HepG2 (cell line): ENCODE results near the gene S100A6. TPM values are rescaled to one million over a fixed set of nuclear protein-coding genes. Genes with fewer than 3 reads are reported as not detected.

Experiments
- ARNT2 ChIP-seq: sonication (generic); formaldehyde crosslinking; IDR thresholded peaks from 2 replicates; pipeline ENCODE4 v1.8.0; 2022; ENCODE audit warnings: mild to moderate bottlenecking, low read depth, missing genetic modification reagents, moderate library complexity
- EZH2 ChIP-seq: conservative IDR thresholded peaks from 2 replicates; pipeline ENCODE4 v1.6.1; 2012; ENCODE audit warnings: mild to moderate bottlenecking, low read depth, low read length, moderate library complexity
- GTF2F1 ChIP-seq: fragments of 150-350 bp; IDR thresholded peaks from 2 replicates; pipeline ENCODE4 v1.6.1; 2014; ENCODE audit warnings: low read length
- HNF4G ChIP-seq, 2 experiments: sonication (generic) in 1 of 2; formaldehyde crosslinking in 1 of 2; IDR thresholded peaks; 2 replicates each; pipeline versions ENCODE4 v1.4.0 to v1.6.1; 2011 to 2020; ENCODE audit warnings: borderline replicate concordance in 2 of 2, low read depth in 2 of 2, mild to moderate bottlenecking in 2 of 2, low read length in 1 of 2, missing genetic modification reagents in 1 of 2, moderate library complexity in 1 of 2
- IRX3 ChIP-seq: sonication (generic); formaldehyde crosslinking; IDR thresholded peaks from 2 replicates; pipeline ENCODE4 v1.8.1; 2023; ENCODE audit warnings: mild to moderate bottlenecking, low read depth, missing genetic modification reagents, borderline replicate concordance
- KLF13 ChIP-seq: sonication (generic); formaldehyde crosslinking; IDR thresholded peaks from 2 replicates; pipeline ENCODE4 v1.4.0; 2020; ENCODE audit warnings: mild to moderate bottlenecking, missing genetic modification reagents
- KLF6 ChIP-seq: IDR thresholded peaks from 2 replicates; pipeline ENCODE4 v1.8.0; 2016; ENCODE audit warnings: missing biosample characterization, missing genetic modification reagents
- MIER2 ChIP-seq: IDR thresholded peaks from 2 replicates; pipeline ENCODE4 v1.6.1; 2016; ENCODE audit warnings: missing biosample characterization, missing genetic modification reagents
- NFKB2 ChIP-seq: sonication (generic); formaldehyde crosslinking; IDR thresholded peaks from 2 replicates; pipeline ENCODE4 v1.4.0; 2020; ENCODE audit warnings: missing genetic modification reagents, borderline replicate concordance
- ONECUT2 ChIP-seq: sonication (generic); formaldehyde crosslinking; IDR thresholded peaks from 2 replicates; pipeline ENCODE4 v1.4.0; 2020; ENCODE audit warnings: missing genetic modification reagents
- PHF20 ChIP-seq: sonication (generic); formaldehyde crosslinking; IDR thresholded peaks from 2 replicates; pipeline ENCODE4 v1.5.0; 2020; ENCODE audit warnings: mild to moderate bottlenecking, missing genetic modification reagents
- SSRP1 ChIP-seq: IDR thresholded peaks from 2 replicates; pipeline ENCODE4 v1.6.1; 2016; ENCODE audit warnings: control low read depth
- TFE3 ChIP-seq: IDR thresholded peaks from 2 replicates; pipeline ENCODE4 v1.6.1; 2016
- ZKSCAN1 ChIP-seq: fragments of 150-350 bp; IDR thresholded peaks from 2 replicates; pipeline ENCODE4 v1.6.1; 2014; ENCODE audit warnings: low read length
- ZMAT5 ChIP-seq: sonication (generic); formaldehyde crosslinking; IDR thresholded peaks from 2 replicates; pipeline ENCODE4 v1.5.0; 2020; ENCODE audit warnings: mild to moderate bottlenecking, low read depth, missing genetic modification reagents, borderline replicate concordance
- ZNF350 ChIP-seq: sonication (generic); formaldehyde crosslinking; IDR thresholded peaks from 2 replicates; pipeline ENCODE4 v1.4.0; 2020; ENCODE audit warnings: mild to moderate bottlenecking, low read depth, missing genetic modification reagents, borderline replicate concordance
- ZNF530 ChIP-seq: sonication (generic); formaldehyde crosslinking; IDR thresholded peaks from 2 replicates; pipeline ENCODE4 v1.5.0; 2020; ENCODE audit warnings: low read depth, mild to moderate bottlenecking, missing genetic modification reagents
- ZNF678 ChIP-seq: sonication (generic); formaldehyde crosslinking; IDR thresholded peaks from 2 replicates; pipeline ENCODE4 v1.4.0; 2020; ENCODE audit warnings: mild to moderate bottlenecking, missing genetic modification reagents
- ZNF740 ChIP-seq: sonication (generic); formaldehyde crosslinking; IDR thresholded peaks from 2 replicates; pipeline ENCODE4 v1.4.0; 2020; ENCODE audit warnings: missing genetic modification reagents
- ZNF782 ChIP-seq: sonication (generic); formaldehyde crosslinking; IDR thresholded peaks from 2 replicates; pipeline ENCODE4 v1.4.0; 2020; ENCODE audit warnings: missing genetic modification reagents, mild to moderate bottlenecking, borderline replicate concordance
- polyA plus RNA-seq, 8 experiments: library from polyadenylated mRNA; depleted of rRNA in 3 of 8; stranded (reverse) in 7 of 8; unstranded in 1 of 8; fragments of >200 nt; fragmentation: Illumina TruSeq in 4 of 8; extraction: Trizol in 4 of 8; gene quantifications; 2 replicates each; pipeline versions ENCODE4 v1.2.1 to v1.2.3, GENCODE V29; 2011 to 2016; ENCODE audit warnings: low read depth in 4 of 8, missing spikeins in 1 of 8, mixed read lengths in 1 of 8; ENCODE audit not compliant: insufficient read depth in 1 of 8
- total RNA-seq, 5 experiments: library from RNA; depleted of rRNA; stranded (reverse); fragments of >200 nt; fragmentation: Illumina TruSeq; extraction: Trizol; gene quantifications; 2 replicates each; pipeline ENCODE4 v1.2.3, GENCODE V29; 2016; ENCODE audit warnings: low read depth in 1 of 5
- TF ChIP-seq, protein P1 (sequence below): sonication (generic); formaldehyde crosslinking; IDR thresholded peaks from 2 replicates; pipeline ENCODE4 v1.4.0; 2020; ENCODE audit warnings: mild to moderate bottlenecking, missing genetic modification reagents
- TF ChIP-seq, protein P2 (sequence below): sonication (generic); formaldehyde crosslinking; IDR thresholded peaks from 2 replicates; pipeline ENCODE4 v1.4.0; 2020; ENCODE audit warnings: mild to moderate bottlenecking, missing genetic modification reagents

Gene S100A6
- total and polyA plus RNA-seq, 2 of the 13 experiments (the other 11 are each of a cell fraction or from before 2014, with no cell fraction given) = 72.9 to 85.0 TPM

GRCh38 chr1:153532769-153533599, 2.8 kb downstream of the S100A6 start (continued):
- TF ChIP-seq PHF20 (CRISPR knock-in tag) (no peak), IRX3 (CRISPR knock-in tag) (no peak), ZNF678 (CRISPR knock-in tag) (no peak), TFE3 (CRISPR knock-in tag) (peak; percentile 7; the same call in 1 of the 2 replicates), GTF2F1 (no peak), ZNF350 (CRISPR knock-in tag) (no peak; the same call in 1 of the 2 replicates), SSRP1 (CRISPR knock-in tag) (no peak), NFKB2 (CRISPR knock-in tag) (peak; percentile 66; the same call in 1 of the 2 replicates), KLF13 (CRISPR knock-in tag) (no peak), EZH2 (no peak), MIER2 (no peak), HNF4G (IDR thresholded peaks at IDR 0.05; ENCODE audit: borderline replicate concordance, low read depth, low read length) (0 out of 2 replicates have a peak, but pooled peaks have one; percentile 18), HNF4G (CRISPR knock-in tag; IDR thresholded peaks at IDR 0.05; ENCODE audit: borderline replicate concordance, low read depth) (no peak), ZKSCAN1 (no peak), ZNF740 (CRISPR knock-in tag) (0 out of 2 replicates have a peak, but pooled peaks have one; percentile 30), ZNF530 (CRISPR knock-in tag) (no peak), ONECUT2 (peak; percentile 36), ZNF782 (no peak; the same call in 1 of the 2 replicates), ZMAT5 (no peak), ARNT2 (no peak), KLF6 (CRISPR knock-in tag) (no peak)
- TF ChIP-seq, protein P1, sequence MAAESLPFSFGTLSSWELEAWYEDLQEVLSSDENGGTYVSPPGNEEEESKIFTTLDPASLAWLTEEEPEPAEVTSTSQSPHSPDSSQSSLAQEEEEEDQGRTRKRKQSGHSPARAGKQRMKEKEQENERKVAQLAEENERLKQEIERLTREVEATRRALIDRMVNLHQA (CRISPR knock-in tag) = no peak
- TF ChIP-seq, protein P2, sequence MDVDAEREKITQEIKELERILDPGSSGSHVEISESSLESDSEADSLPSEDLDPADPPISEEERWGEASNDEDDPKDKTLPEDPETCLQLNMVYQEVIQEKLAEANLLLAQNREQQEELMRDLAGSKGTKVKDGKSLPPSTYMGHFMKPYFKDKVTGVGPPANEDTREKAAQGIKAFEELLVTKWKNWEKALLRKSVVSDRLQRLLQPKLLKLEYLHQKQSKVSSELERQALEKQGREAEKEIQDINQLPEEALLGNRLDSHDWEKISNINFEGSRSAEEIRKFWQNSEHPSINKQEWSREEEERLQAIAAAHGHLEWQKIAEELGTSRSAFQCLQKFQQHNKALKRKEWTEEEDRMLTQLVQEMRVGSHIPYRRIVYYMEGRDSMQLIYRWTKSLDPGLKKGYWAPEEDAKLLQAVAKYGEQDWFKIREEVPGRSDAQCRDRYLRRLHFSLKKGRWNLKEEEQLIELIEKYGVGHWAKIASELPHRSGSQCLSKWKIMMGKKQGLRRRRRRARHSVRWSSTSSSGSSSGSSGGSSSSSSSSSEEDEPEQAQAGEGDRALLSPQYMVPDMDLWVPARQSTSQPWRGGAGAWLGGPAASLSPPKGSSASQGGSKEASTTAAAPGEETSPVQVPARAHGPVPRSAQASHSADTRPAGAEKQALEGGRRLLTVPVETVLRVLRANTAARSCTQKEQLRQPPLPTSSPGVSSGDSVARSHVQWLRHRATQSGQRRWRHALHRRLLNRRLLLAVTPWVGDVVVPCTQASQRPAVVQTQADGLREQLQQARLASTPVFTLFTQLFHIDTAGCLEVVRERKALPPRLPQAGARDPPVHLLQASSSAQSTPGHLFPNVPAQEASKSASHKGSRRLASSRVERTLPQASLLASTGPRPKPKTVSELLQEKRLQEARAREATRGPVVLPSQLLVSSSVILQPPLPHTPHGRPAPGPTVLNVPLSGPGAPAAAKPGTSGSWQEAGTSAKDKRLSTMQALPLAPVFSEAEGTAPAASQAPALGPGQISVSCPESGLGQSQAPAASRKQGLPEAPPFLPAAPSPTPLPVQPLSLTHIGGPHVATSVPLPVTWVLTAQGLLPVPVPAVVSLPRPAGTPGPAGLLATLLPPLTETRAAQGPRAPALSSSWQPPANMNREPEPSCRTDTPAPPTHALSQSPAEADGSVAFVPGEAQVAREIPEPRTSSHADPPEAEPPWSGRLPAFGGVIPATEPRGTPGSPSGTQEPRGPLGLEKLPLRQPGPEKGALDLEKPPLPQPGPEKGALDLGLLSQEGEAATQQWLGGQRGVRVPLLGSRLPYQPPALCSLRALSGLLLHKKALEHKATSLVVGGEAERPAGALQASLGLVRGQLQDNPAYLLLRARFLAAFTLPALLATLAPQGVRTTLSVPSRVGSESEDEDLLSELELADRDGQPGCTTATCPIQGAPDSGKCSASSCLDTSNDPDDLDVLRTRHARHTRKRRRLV (CRISPR knock-in tag) = no peak
